Measurements from ENCODE around the gene DUSP1.

DNA sequence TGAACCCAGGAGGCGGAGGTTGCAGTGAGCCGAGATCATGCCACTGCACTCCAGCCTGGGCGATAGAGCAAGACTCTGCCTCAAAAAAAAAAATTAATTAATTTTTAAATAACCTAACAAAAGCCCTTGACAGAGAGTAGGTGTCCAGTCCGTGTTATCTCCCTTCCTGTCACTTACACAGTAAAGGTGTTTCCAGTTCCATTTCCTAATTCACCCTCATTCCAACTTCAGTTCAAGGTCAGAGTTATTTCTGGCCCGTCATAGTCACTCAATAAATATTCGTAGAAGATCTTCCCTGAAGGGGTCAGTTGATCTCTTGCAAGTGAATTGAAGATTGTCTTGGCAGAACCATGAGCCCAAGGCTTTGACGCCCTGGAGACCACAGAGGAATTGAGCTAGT lies 46.7 kb upstream of the DUSP1 start:
- TF ChIP-seq, protein P1, sequence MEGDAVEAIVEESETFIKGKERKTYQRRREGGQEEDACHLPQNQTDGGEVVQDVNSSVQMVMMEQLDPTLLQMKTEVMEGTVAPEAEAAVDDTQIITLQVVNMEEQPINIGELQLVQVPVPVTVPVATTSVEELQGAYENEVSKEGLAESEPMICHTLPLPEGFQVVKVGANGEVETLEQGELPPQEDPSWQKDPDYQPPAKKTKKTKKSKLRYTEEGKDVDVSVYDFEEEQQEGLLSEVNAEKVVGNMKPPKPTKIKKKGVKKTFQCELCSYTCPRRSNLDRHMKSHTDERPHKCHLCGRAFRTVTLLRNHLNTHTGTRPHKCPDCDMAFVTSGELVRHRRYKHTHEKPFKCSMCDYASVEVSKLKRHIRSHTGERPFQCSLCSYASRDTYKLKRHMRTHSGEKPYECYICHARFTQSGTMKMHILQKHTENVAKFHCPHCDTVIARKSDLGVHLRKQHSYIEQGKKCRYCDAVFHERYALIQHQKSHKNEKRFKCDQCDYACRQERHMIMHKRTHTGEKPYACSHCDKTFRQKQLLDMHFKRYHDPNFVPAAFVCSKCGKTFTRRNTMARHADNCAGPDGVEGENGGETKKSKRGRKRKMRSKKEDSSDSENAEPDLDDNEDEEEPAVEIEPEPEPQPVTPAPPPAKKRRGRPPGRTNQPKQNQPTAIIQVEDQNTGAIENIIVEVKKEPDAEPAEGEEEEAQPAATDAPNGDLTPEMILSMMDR (IDR thresholded peaks at IDR 0.05) = no peak
- no peak for TF ChIP-seq POLR2A (IDR thresholded peaks at IDR 0.05)

All from body of pancreas (tissue), 4 donors.